HTERT RPE-1 (cell line): ENCODE results near the gene ZDHHC1.

ENCODE experiments used
- in situ Hi-C: fragments of 300-500 bp; cut with MboI; formaldehyde crosslinking; loops from 4 replicates; pipeline ENCODE4 v1.14.3; 2020; ENCODE audit warnings: low sequenced_read_pairs

Gene ZDHHC1

GRCh38 chr16:67413978-67414911 lies 2.0 kb downstream of the ZDHHC1 start:
- in situ Hi-C loops = no loop called here

- in situ Hi-C loops = no loop called here
These were observed 4.0 kb downstream of the ZDHHC1 start for GRCh38 chr16:67412294-67412693.

DNA sequence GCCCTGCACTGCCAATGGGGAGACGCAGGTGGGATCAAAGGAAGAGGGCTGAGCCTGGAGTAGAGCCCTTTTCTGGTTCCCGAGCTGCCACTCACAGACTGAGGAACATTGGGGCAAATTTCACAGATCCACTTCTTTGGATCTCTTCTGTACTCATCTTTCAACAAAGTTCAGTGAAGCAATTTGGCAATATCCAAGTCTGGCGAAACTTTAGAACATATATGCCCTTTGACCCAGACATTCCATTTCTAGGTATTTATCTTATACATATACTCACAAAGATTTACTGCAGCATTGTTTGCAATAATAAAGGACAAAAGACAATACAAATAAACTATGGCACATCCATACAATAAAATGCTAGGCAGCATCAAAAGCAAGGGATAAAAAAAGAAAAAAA lies 4.9 kb downstream of the ZDHHC1 start:
- in situ Hi-C loops = no loop called here

DNA sequence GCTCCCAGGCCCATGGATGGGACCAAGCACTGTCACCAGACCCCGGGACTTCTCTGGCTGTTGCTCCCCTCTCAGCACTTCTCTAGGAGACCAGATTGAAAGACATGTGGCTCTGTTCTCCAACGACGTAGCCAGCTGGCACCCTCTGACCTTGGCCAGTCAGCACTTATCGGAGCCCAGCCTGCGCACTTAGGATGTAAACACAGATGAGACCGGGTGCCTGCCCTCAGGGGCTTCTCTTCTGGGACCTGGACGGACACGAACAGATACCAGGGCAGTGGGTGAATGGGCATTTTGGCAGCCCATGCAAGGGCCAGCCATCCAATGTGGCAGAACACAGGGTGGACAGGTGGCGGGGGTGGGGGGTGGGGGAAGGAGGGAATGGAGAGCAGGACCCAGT lies 6.6 kb downstream of the ZDHHC1 start:
- in situ Hi-C loops = no loop called here

DNA sequence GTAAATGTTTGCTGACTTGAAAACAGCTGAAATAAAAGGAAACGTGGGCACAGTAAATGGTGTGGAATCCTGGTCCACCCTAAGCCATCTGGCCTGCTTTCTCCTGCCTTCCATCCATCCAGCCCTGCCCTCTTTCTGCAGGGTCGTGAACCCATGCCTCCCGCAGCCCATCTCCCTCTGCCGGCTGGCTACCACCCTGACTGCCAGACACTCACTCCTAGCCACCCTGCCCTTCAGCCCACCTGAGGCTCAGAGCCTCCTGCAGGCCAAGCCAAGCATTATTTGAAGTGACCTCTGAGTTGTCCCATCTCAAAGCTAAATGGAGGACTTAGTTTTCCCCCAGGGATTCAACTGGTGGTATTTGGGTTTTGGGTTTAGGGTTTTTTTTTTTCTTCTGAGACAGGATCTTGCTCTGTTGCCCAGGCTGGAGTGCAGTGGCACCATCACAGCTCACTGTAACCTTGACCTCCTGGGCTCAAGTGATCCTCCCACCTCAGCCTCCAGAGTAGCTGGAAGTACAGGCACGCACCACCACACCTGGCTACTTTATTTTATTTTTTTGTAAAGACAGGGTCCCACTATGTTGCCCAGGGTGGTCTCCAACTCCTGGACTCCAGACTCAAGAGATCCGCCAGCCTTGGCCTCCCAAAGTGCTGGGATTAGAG lies 8.4 kb downstream of the ZDHHC1 start:
- in situ Hi-C loops = no loop called here

DNA sequence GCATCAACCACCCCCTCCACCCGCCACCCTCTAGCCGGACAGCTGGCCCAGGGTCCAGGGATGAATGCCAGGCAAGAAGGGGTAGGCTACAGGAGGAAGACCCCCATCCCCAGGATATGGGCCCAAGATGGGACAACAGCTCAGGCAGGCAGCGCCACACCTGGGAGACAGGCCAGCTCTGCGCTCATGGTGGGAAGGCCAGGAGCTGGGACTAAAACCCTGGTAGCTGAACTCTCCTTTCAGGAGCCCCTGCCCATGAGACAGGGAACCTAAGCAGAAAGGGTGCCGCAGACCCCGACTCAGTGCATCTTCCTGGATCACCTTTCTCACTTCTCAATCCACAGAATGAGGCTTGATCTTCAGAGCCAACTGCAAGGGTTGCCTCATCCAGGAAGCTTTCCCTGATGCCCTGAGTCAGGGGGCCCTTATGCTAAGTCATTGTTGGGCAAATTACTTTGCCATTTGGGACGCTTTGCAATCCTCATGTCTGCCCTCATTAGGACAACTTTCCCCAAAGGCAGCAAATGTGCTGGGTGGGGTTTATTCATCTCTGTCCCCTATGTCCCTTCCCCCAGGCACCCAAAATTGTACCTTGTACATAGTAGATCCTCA lies 9.0 kb downstream of the ZDHHC1 start:
- in situ Hi-C loops = no loop called here

DNA sequence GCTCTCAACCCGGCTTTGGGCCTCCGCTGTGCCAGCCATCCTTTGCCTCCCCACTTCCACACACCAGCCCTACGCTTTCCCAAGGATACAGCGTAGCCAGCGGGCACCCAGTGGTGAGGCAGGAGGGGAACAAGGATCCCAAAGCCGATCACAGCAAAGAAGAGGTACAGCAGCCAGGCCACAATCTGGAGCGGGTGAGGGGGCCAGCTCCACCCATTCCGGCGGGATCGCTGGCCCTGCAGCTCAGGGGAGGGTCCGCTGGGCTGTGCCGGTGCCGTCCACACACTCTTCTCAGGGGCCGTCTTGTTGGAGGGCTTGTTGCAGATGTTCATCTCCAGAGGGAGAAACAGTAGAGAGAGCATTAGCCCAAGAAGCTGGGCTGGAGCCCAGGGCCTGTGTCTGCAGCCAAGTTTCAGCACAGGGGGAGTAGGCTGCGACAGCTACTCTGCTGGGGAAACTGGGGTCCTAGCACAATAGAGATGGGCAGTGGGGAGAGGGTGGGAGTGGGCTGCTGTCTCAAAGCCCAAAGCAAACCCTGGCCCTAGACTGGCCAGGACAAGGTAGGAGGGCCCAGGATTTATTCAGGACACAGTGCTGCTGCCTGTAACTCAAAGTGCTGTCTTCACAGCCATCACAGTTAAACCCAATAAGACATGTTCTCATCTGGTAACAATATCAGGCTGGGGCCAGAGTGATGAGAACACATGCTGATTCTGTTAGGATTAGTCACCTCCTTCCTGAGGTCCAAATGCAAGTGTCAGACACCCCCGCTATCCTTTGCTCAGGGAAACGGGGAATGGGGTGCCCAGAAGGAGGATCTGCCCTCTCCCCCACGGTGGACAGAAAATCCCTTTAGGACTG lies 9.9 kb downstream of the ZDHHC1 start:
- in situ Hi-C loops = no loop called here

GRCh38 chr16:67405336-67405735 lies 10.9 kb downstream of the ZDHHC1 start:
- in situ Hi-C loops = no loop called here

DNA sequence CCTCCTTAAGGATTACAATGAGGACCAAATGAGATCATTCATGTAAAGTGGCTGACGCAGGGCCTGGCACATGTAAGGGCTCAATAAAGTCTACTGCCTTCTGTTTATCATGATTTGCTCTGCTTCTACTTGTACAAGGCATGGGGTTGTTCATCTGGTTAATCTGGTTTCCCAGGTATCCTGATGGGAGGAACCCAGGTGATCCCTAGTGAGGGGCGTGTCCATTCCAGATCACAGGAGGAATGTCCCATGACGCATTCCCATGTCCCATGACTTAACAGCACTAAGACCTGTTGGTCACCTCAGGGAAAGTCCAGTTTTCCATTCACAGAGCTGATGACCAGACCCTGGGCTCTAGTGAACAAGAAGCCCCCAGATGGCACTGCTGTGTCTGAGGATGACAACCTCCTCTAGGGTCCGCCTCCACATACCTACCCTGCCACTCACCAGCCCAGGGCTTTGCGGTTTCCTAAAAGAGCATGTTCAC lies 11.5 kb downstream of the ZDHHC1 start:
- in situ Hi-C loops = no loop called here

DNA sequence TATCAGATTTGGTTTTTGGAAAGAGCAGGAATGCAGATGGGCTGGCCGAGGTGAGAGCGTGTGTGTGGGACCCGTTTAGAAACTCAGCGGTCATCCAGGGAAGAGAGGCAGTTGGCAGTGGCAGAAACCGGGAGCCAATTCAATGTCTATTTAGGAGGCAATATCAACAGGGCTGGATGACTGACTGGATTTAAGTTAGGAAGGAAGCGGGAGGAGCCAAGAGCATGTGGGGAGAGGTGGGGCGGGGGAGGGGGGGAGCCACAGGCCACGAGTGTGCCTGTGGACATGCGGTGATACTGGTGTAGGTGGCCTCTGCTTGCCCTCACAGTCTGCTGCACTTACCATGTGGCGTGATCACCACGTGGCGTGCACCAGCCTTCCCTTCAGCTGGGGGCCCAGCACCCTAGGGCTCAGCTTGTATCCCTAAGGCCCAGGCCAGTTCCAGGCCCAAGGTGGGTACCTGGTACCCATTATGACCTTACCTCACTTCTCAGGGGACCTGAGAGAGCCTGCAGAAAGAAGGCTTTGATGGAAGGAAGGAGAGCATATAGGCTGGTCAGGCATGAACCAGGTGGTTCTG lies 12.2 kb downstream of the ZDHHC1 start:
- in situ Hi-C loops = no loop called here

GRCh38 chr16:67400901-67401300 lies 15.4 kb downstream of the ZDHHC1 start:
- in situ Hi-C loops = no loop called here

- in situ Hi-C loops = no loop called here
These were observed 16.2 kb downstream of the ZDHHC1 start for GRCh38 chr16:67399749-67400704.

DNA sequence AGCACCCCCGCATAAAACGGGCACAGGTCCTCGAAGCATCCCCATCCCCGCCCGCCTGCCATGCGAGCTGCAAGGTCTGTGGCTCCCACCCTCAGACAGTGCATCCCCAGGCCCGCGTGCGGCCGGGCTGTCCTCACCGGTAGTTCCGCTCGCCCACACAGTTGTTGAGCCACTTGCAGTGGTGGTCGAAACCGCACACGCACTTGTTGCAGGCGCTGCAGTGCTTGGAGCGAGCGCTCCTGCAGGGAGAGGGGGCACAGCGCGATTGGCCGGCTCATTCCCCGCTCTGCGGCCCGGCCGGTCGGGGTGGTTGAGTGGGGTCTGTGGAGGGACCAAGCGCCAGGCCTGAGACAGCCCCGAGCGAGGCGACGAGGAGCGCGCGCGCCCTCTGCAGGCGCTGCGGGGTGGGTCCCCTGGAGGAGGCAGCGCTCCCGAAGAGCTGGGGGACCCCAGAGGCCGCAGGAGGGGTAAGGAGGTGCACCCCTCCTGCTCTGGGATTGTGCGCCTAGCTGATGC lies 17.0 kb downstream of the ZDHHC1 start:
- in situ Hi-C loops = no loop called here

DNA sequence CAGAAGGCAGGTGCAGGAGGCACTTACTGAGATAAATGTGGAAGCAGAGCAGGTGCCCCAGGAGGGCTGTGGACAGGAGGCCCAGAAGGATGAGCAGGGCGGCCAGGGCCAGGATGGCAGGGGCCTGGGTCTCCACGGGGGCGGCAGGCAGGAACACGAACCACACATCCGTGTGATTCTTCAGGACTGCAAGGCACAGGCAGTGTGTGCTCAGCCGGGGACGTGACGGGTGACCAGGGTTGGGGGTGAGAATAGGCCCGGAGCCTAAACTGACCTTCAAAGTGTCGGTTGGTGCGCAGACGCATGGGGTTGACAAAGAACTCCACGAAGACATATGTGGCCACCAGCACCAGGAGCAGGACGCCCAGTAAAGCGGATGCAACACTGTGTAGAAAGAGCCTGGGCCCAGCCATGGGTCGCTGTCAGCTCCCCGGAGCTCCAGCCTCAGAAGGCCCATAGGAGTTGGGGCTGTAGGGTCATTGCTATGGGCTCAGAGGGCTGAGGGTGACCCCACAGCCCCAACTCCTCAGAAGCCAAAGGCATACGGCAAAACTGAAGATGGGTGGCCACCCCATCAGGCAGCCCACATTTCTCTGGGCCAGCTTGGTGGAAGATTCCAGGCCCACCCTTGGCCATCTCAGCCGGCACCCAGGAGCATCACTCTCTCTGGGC lies 17.6 kb downstream of the ZDHHC1 start:
- in situ Hi-C loops = no loop called here

GRCh38 chr16:67397812-67398545 lies 18.3 kb downstream of the ZDHHC1 start:
- in situ Hi-C loops = no loop called here

GRCh38 chr16:67397036-67397801 lies 19.1 kb downstream of the ZDHHC1 start:
- in situ Hi-C loops = no loop called here
